NCI-H2081 (cell line): ENCODE results near the gene RERE.

Source experiments
- DNase-seq, 2 experiments: peaks; one replicate each; lab custom pipeline; 2025; lab: John Stamatoyannopoulos, UW

Gene RERE

GRCh38 chr1:8547791-8548190 is 269.6 kb downstream of the RERE start:
- DNase-seq: no peak

GRCh38 chr1:8545078-8545477 is 272.4 kb downstream of the RERE start:
- DNase-seq: no peak

DNA sequence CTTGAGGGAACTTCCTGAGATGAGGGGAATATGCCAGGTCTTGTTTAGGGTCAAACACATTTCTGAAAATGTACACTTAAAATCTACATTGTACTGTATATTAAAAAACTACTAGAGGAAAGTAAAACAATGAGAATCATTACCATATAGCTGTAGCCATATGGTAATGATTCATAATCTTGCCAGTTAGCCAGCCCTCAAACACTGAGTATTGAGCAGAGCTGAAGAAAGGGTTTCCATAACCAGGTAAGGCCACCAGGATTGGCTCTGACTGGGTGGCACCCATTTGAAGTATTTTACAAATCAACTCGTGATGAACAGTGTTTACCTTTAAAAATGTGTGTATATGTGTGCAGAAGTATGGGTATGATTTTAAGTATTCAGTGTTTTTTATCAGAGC is 272.8 kb downstream of the RERE start:
- DNase-seq: no peak

GRCh38 chr1:8543965-8544364 is 273.5 kb downstream of the RERE start:
- DNase-seq: no peak

DNA sequence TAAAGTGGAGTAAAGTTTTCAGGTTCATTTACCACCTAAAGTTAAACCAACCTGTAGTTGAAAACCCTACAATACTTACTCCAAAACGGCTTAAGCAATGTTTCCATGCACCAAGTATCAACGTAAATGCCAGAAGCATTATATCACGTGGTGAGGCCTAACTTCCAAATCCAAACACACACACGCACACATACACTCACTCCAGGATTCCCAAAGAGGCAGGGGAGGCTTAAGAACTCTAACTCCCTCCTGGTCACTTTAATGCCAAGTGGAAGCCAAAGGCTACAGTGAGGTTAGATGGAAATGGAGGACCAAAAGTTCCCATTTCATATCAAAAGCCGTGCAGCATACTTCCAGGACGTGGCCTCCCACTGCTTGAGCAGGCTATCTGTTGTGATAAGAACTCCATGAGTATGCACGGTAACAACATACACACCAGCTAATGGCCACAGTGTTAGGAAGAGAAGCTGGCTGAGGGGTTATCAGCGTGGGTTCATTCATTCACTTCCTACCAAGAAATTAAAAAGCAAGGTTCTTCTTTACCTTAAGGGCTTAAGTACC is 275.4 kb downstream of the RERE start:
- DNase-seq: no peak

DNA sequence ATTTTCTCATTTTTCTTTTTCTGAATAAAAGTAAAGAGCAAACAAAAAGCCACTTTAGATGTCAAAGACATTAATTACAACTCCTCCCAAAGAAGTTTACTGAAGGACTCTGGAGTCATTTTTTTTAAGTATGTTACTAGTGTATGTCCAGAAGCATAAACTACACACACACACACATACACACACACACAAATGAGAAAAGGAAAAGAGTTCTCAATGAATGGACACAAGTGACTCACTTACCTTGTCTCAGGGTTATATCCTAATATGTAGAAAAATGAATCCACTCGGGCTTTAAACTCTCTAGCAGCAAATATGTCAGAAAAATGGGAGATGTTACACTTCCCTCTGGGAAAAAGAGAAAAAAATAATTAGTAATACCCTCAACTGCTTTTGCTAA is 276.5 kb downstream of the RERE start:
- DNase-seq: no peak

GRCh38 chr1:8540261-8540941 is 277.0 kb downstream of the RERE start:
- no peak for DNase-seq

- DNase-seq: no peak
Observed at GRCh38 chr1:8539683-8540082, 277.8 kb downstream of the RERE start.

DNA sequence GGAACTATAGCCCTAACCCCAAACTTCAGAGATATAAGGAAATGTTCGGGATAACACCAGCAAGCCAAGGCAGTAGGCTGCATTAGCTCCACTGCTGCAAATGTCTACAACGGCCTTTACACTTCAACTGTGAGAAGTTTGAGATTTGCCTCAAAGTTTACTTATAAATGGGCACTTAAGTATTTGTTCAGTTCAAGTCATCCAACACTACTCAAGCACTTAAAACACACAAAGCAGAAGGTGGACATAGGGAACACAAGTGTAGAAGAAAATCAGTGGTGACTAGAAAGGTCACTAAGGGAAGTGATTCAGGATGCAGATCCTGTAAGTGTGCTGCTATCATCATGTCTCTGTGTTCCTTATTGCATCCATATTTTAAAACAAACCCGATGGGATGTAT is 278.9 kb downstream of the RERE start:
- DNase-seq: no peak

DNA sequence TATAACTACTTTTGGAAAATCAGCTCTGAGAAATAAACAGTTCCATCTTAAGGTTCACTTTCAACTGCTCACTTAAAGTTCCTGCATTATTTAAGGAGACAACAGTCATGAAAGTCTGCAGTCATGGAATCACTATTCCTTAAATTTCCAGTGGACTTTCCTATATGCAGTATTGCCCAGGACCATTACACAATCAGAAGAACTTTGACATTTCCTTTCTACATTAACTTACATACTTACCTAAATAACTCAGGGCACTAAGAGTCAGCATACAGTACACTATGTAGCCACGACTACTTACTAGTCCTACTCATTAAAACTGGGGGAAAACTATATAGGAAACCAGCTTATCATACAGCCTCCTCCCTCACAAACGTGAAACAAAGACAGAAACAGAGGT is 279.4 kb downstream of the RERE start:
- no peak for DNase-seq

DNA sequence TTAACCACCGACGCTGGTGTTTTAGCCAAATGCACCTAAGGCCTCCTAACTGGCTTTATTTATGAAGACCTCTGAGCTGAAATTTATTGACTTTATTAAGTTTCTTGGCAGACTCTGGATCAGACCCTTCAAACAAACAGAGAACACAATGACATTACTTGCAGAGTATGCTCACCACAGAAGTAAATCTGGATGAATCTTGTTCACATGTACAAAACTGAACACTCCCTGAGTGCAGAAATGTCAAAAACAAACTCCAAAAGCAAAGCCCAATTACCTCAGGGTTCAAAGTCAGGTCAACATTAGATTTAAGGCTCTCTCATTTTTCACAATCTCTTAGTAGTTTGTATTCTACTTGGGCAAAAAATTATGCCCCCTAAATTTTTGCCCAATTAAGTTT is 280.9 kb downstream of the RERE start:
- DNase-seq: no peak

DNA sequence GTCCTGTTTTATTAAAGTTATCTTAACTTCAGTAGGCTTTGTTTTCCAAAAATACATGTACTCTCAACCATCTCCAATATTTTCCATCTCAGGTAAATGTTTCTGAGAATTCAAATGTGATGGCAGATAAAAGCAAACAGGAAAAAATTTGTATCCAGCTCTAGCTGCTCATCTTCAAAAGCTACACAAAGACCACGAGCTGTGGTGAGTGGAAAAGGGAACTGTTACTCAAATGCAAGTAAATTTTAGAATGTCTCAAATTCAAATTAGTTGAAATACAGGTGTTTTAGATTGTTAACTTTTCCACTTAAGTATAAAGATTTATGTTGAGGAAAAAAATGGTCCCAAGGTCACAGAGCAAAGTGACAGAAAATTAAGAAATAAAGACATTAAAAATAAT is 283.5 kb downstream of the RERE start:
- DNase-seq: no peak

GRCh38 chr1:8533124-8533523 is 284.3 kb downstream of the RERE start:
- no peak for DNase-seq

DNA sequence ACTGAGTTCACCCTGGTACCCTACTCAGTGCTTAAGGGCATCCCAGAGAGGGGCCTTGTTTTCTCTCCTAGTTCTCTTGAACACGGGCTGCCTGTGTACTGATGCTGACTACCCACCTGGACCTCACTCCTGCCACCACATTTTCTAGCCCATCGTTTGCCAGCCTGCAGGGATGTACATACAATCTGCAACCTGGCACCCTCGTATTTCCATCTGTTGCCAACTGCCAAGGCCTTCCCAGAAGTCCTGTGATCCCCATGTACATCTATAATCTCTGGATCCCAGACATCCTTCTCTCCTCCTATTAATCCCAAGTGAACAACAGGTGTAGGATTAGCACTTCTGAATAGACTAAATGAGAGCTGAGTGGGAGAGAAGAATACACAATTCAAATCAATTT is 287.5 kb downstream of the RERE start:
- DNase-seq: no peak

DNA sequence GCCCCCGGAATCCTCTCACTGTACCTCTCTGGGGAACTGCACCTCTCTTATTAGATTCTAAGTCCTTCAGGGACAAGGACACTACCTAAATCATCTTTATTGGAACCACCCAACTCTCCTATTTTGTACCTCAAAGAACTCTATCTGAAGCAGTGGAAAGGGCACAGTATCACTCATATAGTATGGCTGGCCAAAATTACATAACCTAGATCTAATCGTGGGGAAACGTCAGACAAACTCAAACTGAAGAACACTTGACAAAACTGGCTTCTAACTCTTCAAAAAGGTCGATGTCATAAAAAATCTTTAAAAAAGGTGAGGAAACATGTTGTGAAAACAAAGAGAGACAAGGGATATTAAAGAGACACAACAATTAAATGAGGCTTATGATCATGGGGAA is 289.5 kb downstream of the RERE start:
- DNase-seq: no peak

GRCh38 chr1:8525558-8526275 is 291.7 kb downstream of the RERE start:
- DNase-seq: peak; percentile 93 to 97

DNA sequence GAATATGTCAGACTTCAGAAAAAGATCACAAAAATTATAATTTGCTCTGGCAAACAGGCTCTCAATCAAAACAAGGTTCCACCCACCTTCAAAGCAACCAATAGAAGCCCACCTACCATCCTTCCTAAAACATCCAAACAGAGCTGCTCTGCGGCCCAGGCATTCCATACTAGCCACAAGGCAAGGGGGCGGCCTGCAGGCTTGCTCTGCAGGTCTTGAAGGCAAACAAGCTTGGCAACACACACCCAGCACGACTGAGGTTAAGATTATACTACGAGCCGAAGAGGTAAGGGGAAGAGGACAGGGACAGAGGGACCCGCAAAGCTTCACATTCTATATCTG is 292.3 kb downstream of the RERE start:
- no peak for DNase-seq

DNA sequence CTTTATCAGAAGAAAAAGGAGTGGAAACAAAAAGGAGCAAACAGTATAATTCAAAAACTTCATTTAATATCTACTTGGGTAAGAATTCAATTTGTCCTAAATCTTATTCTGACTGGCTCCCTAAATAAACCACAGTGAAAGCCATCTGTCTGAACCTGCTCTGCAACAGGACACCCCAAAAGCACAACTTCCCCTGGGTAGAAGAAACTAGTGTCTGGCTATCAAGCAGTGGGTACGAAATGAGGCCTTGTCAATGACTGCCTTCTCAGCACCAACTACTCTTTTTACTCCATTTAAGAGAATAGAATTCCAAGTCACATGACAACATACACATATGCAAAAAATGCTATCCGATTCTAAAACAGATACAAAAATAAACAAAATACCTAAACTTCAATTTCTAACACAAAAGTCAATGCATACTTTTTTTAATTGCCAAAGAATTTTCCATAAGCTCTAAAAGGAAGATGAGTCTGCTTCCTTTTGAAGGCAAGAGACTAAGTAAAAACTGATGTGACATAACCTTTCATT is 292.7 kb downstream of the RERE start:
- no peak for DNase-seq

- no peak for DNase-seq
Observed at GRCh38 chr1:8523666-8524206, 293.7 kb downstream of the RERE start.

DNA sequence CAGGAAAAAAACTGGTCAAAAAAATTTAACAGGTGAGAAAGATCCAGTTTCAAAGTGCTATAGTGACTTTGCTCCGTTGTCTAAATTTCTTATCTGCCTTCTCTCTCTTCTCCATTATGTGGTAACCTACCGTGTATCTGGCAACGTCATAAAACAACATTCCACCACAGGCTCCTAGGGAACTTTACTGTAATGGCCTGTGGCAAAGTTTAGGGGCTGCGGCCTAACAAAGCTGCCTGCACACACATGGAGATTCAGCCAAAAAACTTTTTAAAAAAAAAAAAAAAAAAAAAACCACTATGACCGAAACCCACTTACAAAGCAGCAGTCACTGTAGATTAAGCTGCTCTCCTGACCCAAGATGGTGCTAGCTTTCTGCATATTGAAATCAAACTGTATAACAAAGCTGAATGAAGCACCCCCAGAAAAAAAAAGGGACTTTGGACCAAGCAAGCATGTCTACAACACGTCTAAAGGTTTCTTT is 296.9 kb downstream of the RERE start:
- DNase-seq: no peak

DNA sequence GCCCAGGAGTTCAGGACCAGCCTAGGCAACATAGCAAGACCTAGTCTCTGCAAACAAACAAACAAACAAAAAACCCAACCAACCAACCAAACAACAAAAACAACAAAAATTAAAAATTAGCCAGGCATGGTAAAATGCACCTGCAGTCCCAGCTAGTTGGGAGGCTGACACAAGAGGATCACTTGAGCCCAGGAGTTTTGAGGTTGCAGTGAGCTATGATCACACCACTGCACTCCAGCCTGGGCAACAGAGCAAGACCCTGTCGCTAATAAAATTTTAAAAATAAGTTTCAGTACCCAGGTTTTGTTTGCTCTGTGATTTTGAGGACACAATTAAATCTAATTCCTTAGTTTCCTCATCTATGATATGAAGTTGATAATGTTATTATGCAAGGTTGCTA is 298.3 kb downstream of the RERE start:
- no peak for DNase-seq

- DNase-seq: no peak
Observed at GRCh38 chr1:8518490-8518801, 299.0 kb downstream of the RERE start.
